NCI-H524 (cell line): ENCODE data around the gene CCDC144A.
A peak's percentile ranks its signal among the peaks of the same experiment; 100 is the strongest.
"Not testable (repeated sequence)": the region's sequence is repeated elsewhere in the genome, so short reads cannot be mapped to it uniquely, and the experiment has no call there.

ENCODE experiments used
- DNase-seq, 2 experiments: peaks; one replicate each; lab custom pipeline; 2025; lab: John Stamatoyannopoulos, UW

CCDC144A gene

GRCh38 chr17:16751224-16751923, 61.3 kb downstream of the CCDC144A start:
- peak; percentile 42 to 50 for DNase-seq

GRCh38 chr17:16751924-16752287, 61.9 kb downstream of the CCDC144A start:
- DNase-seq, result not testable (repeated sequence)

- not testable (repeated sequence) for DNase-seq
Observed at GRCh38 chr17:16757520-16757919, 67.5 kb downstream of the CCDC144A start.

- DNase-seq, result not testable (repeated sequence)
Observed at GRCh38 chr17:16758177-16758576, 68.1 kb downstream of the CCDC144A start.

GRCh38 chr17:16768290-16769175, 78.5 kb downstream of the CCDC144A start:
- DNase-seq, result not testable (repeated sequence)

GRCh38 chr17:16772394-16773145, 82.5 kb downstream of the CCDC144A start:
- DNase-seq, result not testable (repeated sequence)

GRCh38 chr17:16773146-16773522, 83.1 kb downstream of the CCDC144A start:
- DNase-seq, result not testable (repeated sequence)

- not testable (repeated sequence) for DNase-seq
Observed at GRCh38 chr17:16787851-16788250, 97.8 kb downstream of the CCDC144A start.

GRCh38 chr17:16788889-16789536, 99.0 kb downstream of the CCDC144A start:
- not testable (repeated sequence) for DNase-seq

- not testable (repeated sequence) for DNase-seq
Observed at GRCh38 chr17:16789622-16790021, 99.6 kb downstream of the CCDC144A start.

GRCh38 chr17:16790313-16790871, 100.4 kb downstream of the CCDC144A start:
- DNase-seq, result not testable (repeated sequence)

- not testable (repeated sequence) for DNase-seq
Observed at GRCh38 chr17:16794215-16794614, 104.2 kb downstream of the CCDC144A start.

- DNase-seq, result not testable (repeated sequence)
Observed at GRCh38 chr17:16795894-16796293, 105.9 kb downstream of the CCDC144A start.

- DNase-seq, result not testable (repeated sequence)
Observed at GRCh38 chr17:16804851-16805250, 114.8 kb downstream of the CCDC144A start.

GRCh38 chr17:16806599-16806998, 116.6 kb downstream of the CCDC144A start:
- not testable (repeated sequence) for DNase-seq

- not testable (repeated sequence) for DNase-seq
Observed at GRCh38 chr17:16807620-16808019, 117.6 kb downstream of the CCDC144A start.

GRCh38 chr17:16810236-16810635, 120.2 kb downstream of the CCDC144A start:
- not testable (repeated sequence) for DNase-seq

- DNase-seq, result not testable (repeated sequence)
Observed at GRCh38 chr17:16812126-16812525, 122.1 kb downstream of the CCDC144A start.

- peak; percentile 11 to 57 for DNase-seq
Observed at GRCh38 chr17:16814439-16814838, 124.4 kb downstream of the CCDC144A start.

GRCh38 chr17:16817201-16817600, 127.2 kb downstream of the CCDC144A start:
- DNase-seq, result no peak

- DNase-seq, result not testable (repeated sequence)
Observed at GRCh38 chr17:16817940-16818339, 127.9 kb downstream of the CCDC144A start.
